ENCODE measurements around the gene CSPG5. TPM values are rescaled to one million over a fixed set of nuclear protein-coding genes. Genes with fewer than 3 reads are reported as not detected.

The CSPG5 gene
- total RNA-seq, 1 donor from 2014 or later, result 1.7 TPM

DNA sequence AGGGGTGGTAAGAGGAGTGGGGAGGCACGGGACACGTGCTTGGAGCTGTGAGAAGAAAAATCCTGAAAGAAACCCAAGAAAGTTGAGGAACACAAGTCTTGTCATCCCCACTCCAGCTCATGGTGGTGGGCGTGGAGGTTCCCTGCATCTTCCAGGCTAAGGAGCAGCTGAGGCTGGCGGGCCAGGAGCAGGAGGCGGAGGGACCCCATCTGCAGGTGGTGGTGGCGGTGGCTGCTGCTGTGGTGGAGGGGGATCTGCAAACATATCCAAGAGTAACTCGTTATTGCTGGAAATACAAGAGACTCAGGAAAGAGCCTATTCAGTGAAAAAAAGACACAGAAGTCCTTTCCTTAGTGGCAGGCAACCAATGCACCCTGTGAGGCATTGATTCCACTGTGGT is 9.4 kb upstream of the CSPG5 start:
- Mint-ChIP-seq H3K4me1 (no peaks in the 10 kb centered on the region), H3K4me3 (no peak overlapping the region), H3K27me3 (ENCODE audit: insufficient read depth, low read depth) (peaks cover 4% of the 10 kb centered on the region), H3K27ac (no peak overlapping the region), H3K9me3 (no peaks in the 10 kb centered on the region), H3K36me3 (peaks cover 58% of the 10 kb centered on the region)
- no peaks in the 10 kb centered on the region for H3K4me1 ChIP-seq
- no peak overlapping the region for H2AFZ ChIP-seq (replicated peaks)
- peaks cover 17% of the 10 kb centered on the region for H4K20me1 ChIP-seq (ENCODE audit: low read depth)
- H3K9me3 ChIP-seq (ENCODE audit: low read depth), result no peaks in the 10 kb centered on the region
- H3K4me2 ChIP-seq, result no peak overlapping the region
- no peak overlapping the region for H3K27ac ChIP-seq
- H3K27me3 ChIP-seq, result no peaks in the 10 kb centered on the region
- H3K4me3 ChIP-seq, result no peak overlapping the region
- no peak for DNase-seq (ENCODE audit: low spot score)
- peaks cover 44% of the 10 kb centered on the region for H3F3A ChIP-seq (ENCODE audit: low read depth)
- peaks cover 9% of the 10 kb centered on the region for H3K79me2 ChIP-seq (ENCODE audit: low read depth)
- TF ChIP-seq EZH2 (IDR thresholded peaks at IDR 0.05), result no peak
- TF ChIP-seq, protein P1, sequence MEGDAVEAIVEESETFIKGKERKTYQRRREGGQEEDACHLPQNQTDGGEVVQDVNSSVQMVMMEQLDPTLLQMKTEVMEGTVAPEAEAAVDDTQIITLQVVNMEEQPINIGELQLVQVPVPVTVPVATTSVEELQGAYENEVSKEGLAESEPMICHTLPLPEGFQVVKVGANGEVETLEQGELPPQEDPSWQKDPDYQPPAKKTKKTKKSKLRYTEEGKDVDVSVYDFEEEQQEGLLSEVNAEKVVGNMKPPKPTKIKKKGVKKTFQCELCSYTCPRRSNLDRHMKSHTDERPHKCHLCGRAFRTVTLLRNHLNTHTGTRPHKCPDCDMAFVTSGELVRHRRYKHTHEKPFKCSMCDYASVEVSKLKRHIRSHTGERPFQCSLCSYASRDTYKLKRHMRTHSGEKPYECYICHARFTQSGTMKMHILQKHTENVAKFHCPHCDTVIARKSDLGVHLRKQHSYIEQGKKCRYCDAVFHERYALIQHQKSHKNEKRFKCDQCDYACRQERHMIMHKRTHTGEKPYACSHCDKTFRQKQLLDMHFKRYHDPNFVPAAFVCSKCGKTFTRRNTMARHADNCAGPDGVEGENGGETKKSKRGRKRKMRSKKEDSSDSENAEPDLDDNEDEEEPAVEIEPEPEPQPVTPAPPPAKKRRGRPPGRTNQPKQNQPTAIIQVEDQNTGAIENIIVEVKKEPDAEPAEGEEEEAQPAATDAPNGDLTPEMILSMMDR (IDR thresholded peaks at IDR 0.05), result no peak
- TF ChIP-seq EZH2phosphoT487 (IDR thresholded peaks at IDR 0.05), result no peak
- H3K36me3 ChIP-seq, result peaks cover 25% of the 10 kb centered on the region
- H3K9ac ChIP-seq, result no peak overlapping the region

DNA sequence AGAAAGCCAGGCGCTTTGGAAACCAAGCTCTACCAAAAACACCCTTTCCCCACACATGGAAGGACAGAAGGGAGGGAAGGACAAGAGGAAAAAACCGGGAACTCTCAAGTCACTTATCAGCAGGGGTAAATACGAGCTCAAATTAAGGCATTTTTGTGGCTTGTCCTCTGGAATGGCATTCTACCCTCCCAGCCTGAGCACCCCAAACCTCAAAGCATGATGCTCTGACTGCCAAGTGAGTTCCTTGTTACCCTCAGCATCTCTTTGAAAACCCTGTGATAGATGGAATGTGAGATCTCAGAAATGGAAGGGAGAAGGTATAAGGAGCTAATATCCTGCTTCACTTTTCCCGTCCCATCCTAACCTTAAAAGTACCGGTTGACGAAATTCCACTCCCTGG is 8.1 kb upstream of the CSPG5 start:
- Histone ChIP-seq H3K36me3 (peaks cover 18% of the 10 kb centered on the region), H3K9me3 (ENCODE audit: low read depth) (no peaks in the 10 kb centered on the region), H3K4me1 (no peaks in the 10 kb centered on the region), H3K79me2 (ENCODE audit: low read depth) (peaks cover 9% of the 10 kb centered on the region), H3K27ac (no peak overlapping the region), H3K4me3 (no peak overlapping the region), H3K9ac (no peak overlapping the region), H3K4me2 (no peak overlapping the region), H3F3A (ENCODE audit: low read depth) (peaks cover 53% of the 10 kb centered on the region), H2AFZ (replicated peaks) (no peak overlapping the region), H4K20me1 (ENCODE audit: low read depth) (peaks cover 17% of the 10 kb centered on the region), H3K27me3 (no peaks in the 10 kb centered on the region)
- H3K9me3 Mint-ChIP-seq, result no peaks in the 10 kb centered on the region
- TF ChIP-seq EZH2 (IDR thresholded peaks at IDR 0.05) (no peak), EZH2phosphoT487 (IDR thresholded peaks at IDR 0.05) (no peak)
- TF ChIP-seq, protein P1 (IDR thresholded peaks at IDR 0.05), result no peak
- peaks cover 4% of the 10 kb centered on the region for H3K27me3 Mint-ChIP-seq (ENCODE audit: insufficient read depth, low read depth)
- H3K36me3 Mint-ChIP-seq, result peaks cover 56% of the 10 kb centered on the region
- DNase-seq (ENCODE audit: low spot score), result no peak
- no peak overlapping the region for H3K27ac Mint-ChIP-seq
- no peak overlapping the region for H3K4me3 Mint-ChIP-seq
- no peaks in the 10 kb centered on the region for H3K4me1 Mint-ChIP-seq

DNA sequence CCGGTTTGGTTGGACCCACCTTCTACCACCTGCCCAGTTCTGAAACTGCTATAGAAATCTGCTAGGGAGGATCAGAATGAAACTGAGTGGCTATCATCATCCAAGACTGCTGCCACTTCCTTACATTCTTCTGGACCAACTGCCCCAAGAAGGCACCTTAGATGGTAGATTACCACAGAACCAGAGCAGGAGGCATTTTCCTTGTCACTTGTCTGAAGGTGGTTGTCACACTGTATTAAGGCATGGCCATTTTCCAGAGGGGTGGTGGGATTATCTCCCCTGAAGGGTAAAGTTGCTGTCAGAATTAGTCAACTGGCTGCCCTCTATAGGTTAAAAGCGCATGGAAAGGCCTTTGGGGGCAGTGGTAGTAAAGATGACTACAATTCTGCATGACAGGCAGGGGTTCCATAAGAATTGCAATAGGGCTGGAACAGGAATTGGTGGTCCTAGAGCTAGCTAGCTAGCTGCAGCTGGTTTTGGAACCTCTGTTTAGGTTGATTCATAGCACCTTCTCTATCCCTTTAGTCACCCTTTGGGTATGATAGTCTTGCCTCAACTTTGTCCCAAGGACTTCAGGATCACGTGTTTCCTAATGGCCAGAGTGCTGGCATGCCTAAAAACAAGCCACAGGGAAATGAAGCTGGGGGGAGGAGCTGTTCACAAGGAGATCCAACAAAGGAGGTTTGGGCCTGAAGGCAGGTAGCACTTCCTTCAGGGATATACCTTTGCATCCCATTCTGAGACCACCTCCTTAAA is 4.8 kb upstream of the CSPG5 start:
- H3K4me2 ChIP-seq, result no peak overlapping the region
- no peak for DNase-seq (ENCODE audit: low spot score)
- no peaks in the 10 kb centered on the region for H4K20me1 ChIP-seq (ENCODE audit: low read depth)
- H3K27ac ChIP-seq, result peak overlapping the region; percentile 31
- Mint-ChIP-seq H3K4me1 (peaks cover 5% of the 10 kb centered on the region), H3K9me3 (no peaks in the 10 kb centered on the region), H3K27me3 (ENCODE audit: insufficient read depth, low read depth) (peaks cover 8% of the 10 kb centered on the region), H3K36me3 (peaks cover 33% of the 10 kb centered on the region), H3K4me3 (no peak overlapping the region), H3K27ac (no peak overlapping the region)
- H3K4me3 ChIP-seq, result no peak overlapping the region
- TF ChIP-seq EZH2phosphoT487 (IDR thresholded peaks at IDR 0.05) (no peak), EZH2 (IDR thresholded peaks at IDR 0.05) (no peak)
- TF ChIP-seq, protein P1 (IDR thresholded peaks at IDR 0.05), result no peak
- no peaks in the 10 kb centered on the region for H3K79me2 ChIP-seq (ENCODE audit: low read depth)
- no peaks in the 10 kb centered on the region for H3K9me3 ChIP-seq (ENCODE audit: low read depth)
- H3K27me3 ChIP-seq, result peaks cover 27% of the 10 kb centered on the region
- no peak overlapping the region for H3K9ac ChIP-seq
- no peak overlapping the region for H2AFZ ChIP-seq (replicated peaks)
- H3K4me1 ChIP-seq, result peaks cover 7% of the 10 kb centered on the region
- peaks cover 79% of the 10 kb centered on the region for H3F3A ChIP-seq (ENCODE audit: low read depth)
- peaks cover 10% of the 10 kb centered on the region for H3K36me3 ChIP-seq
